Skeletal muscle cell (primary cell): Measurements from ENCODE around the gene CFAP100.

Source experiments
- DNase-seq: peaks from one replicate; pipeline ENCODE4 v3.0.0-alpha.2; 2010; ENCODE audit warnings: low read depth
- H3K4me3 ChIP-seq: 2 replicates; pipeline ENCODE4 v1.5.1; 2011; ENCODE audit warnings: low read depth, mild to moderate bottlenecking, control low read depth, low read length, moderate library complexity

CFAP100 gene

DNA sequence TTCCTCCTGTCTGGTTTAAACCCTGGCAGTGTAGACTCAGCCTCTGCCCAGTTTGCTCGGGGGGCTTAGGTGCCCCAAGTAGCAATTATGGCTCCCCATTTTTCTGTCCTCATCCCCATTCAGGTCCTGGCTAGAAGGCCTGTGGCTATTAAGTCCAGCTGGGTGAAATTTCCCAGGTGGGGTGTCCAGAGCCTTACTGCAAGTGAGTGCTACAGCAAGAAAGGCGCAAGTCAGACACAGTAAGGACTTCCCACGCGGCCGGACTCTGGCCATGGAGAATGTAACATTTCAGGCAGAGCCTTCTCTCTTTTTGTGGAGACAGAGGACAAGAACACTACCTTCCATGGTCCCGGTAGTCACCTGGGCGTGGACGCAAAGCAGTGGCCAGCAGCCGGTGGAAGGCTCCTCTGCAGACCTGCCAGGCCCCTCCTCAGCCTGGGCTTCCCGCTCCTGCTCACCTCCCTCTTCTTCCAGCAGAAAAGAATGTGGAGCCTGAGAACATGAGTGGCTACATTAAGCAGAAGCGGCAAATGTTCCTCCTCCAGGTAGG lies 23.3 kb downstream of the CFAP100 start:
- no peak overlapping the region for H3K4me3 ChIP-seq

DNA sequence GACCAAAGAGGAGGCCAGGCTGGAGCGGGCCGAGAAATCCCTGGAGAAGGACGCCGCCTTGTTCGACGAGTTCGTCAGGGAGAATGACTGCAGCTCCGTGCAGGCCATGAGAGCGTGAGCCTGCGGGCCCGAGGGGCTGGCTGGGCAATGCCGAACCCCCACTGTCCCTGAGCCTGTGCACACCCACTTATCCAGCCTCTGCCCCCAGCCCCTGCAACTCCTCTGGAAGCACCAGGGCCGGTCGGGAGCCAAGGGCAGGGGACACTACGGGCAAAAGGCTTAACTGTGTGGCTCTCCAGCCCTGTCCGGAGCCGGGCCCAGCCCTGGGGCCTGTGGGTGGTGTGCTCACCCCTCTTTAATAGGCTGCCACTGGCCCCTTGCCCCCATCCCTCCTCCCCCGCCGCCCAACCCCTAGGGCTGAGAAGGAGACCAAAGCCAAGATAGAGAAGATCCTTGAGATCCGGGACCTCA lies 24.0 kb downstream of the CFAP100 start:
- DNase-seq: no peak
- no peak overlapping the region for H3K4me3 ChIP-seq

More for the DNA sequence above, 23.3 kb downstream of the CFAP100 start:
- DNase-seq: no peak

DNA sequence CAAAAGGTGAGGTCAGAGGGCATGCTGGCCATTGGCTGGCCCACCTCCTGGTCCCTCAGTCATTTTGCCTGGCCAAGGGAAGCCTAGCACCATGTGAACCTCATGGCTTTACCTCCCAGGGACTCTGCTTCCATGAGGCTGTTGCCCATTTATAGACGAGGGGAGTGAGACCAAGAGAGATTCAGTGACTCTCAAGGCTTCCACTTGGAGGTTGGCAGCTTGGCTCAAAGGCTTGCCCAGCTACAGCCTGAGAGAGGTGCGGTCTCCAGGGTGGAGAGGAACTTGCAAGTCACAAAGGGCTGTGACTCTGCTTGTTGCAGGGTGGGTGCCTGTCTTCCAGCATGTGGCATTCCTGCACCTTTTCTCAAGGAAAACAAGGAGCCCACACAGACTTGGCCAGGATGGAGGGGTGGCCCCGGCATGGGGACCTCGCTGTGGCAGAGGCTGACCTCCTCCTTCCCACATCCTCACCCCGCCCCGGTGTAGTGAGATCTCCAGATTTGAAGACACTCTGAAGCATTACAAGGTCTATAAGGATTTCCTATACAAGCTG lies 24.5 kb downstream of the CFAP100 start:
- no peak overlapping the region for H3K4me3 ChIP-seq
- DNase-seq: no peak

DNA sequence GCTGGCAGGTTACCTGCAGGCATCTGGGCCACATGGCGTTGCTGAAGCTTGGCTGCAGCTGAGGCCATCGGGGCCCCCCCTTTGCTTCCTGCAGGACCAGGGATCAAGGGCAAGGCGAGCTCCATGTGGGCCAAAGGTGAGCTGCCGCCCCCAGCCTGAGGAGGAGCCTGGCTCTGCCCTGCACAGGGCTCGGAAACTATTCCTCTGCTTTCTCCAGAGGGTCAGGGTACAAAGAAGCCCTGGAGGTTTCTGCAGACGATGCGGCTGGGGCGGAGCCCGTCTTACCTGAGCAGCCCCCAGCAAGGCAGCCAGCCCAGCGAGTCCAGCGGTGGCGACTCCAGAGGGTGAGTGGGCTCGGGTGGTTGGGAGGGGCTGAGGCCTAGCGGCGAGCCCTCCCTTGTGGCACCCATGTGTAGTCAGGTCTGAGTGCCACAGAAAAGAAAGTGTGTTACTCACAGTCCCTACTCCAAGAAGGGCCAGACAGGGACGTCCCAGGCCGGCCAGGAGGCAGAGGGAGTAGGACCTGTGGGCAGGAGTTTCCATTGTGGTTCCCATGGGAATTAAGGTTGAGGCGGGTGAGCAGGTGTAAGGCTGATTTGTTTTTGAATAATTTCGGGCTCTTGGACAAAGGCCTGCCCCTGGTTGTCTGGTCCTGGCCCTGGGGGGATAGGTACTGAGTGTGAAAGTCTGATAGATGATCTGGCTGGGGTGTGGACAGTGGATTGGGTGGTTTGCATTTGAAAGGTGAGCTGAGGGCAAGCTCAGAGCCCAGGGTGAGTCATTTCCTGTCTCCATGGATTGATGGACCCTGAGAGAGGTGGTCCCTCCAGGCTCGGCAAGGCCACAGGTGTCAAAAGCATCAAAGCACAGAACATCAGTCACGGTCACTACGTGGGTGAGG lies 25.4 kb downstream of the CFAP100 start:
- no peak for DNase-seq
- H3K4me3 ChIP-seq: no peak overlapping the region

DNA sequence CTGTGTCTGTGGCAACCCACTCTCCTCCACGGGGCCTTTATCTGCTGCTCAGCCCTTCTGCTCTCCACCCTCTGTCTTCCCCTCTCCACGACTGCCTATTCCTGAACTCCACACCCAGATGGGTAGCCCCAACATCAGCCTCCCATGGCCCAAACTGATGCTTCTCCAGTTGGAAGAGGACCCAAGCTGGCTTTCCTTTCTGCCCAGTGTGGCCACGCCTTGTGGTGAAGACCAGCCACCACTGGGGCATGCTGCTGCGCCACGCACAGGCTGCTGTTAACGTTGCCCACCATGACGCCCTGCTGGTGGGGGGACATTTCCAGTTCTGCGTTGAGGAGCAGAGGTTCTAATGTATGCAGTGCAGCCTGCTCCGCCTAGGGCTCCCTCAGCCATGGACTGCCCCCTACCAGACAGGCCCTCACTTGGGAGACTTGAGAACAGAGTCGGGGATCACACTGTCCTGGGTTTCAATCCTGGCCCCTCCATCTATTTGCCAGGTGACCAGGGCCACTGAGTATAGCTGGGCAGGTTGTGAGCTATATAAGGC lies 26.9 kb downstream of the CFAP100 start:
- no peak overlapping the region for H3K4me3 ChIP-seq
- DNase-seq: no peak

DNA sequence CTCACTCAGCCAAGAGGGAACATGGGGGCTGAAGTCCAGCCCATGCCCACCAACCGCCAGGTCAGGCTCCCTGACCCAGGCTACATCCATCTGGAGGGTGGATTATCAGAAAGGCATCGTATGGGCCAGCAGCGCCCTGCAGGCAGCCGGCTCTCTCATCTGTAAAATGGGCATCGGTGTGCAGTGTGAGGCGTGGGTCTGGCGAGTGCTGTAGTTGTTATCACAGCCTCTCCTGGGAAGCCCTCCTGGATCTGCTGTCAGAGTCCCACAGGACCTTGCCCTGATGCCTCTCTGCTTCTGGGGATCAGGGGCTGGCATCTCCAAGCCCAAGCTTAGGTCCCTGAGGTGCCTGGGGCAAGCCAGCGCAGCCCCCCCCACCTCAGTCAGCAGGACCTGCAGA lies 27.4 kb downstream of the CFAP100 start:
- DNase-seq: no peak
- H3K4me3 ChIP-seq: no peak overlapping the region

DNA sequence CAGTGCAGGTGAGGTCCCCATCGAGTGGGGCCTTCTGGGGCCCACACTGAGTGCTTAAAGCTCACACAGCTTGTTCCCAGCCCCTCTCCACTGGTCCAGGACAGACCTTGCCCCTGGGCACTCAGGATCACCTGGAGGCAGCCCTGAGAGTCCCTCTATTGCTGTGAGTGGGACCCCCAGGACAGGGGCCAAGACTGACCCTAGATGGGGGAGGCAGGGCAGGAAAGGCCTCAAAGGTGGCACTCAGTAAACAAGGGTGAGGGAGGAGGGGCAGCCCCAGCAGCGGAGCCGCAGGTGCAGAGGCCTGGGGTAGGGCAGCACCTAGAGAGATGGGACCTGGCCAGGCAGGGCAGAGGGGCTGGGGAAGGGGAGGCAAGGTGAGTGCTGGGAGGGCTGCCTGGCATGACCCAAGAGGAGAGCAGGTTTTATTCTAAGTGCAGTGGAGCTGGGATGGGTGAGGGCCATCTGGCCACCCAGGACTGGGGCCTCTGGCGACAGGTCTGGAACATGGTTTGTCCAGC lies 27.9 kb downstream of the CFAP100 start:
- H3K4me3 ChIP-seq: no peak overlapping the region
- no peak for DNase-seq

DNA sequence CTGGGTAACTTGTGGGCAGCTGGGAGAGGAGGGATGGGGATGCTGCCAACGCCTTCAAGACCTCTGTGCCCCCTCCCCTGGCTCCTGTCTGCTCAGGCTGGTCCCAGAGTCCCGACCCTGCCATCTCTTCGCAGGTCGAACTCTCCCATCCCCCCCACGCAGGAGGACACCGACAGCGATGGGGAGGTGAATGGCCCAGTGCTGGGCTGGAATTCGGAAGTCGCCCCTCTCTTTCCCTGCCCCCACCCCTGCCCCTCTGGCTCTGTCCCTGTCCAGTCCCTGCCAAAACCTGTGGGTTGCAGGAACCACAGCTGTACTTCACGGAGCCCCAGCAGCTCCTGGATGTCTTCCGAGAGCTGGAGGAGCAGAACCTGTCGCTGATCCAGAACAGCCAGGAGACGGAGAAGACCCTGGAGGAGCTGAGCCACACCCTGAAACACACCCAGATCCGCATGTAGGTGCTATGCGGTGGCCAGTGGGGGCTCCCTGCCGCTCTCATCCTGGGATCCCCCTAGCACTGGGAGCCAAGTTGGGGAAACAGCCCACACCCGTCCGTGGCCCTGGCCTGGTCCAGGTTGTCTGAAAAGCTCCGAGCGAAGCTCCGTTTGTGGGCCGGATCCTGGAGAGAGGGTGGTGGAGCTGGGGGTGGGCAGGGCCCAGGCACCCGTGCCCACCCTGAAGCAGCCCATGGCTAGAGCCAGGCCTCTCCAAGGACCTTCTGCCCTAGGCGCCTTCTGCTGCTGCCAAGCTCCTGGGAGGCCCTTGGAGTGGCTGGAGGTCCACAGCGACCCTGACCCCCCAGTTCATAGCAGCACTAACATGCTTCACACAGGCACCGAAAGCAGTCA lies 28.7 kb downstream of the CFAP100 start:
- DNase-seq: no peak
- H3K4me3 ChIP-seq: no peak overlapping the region

DNA sequence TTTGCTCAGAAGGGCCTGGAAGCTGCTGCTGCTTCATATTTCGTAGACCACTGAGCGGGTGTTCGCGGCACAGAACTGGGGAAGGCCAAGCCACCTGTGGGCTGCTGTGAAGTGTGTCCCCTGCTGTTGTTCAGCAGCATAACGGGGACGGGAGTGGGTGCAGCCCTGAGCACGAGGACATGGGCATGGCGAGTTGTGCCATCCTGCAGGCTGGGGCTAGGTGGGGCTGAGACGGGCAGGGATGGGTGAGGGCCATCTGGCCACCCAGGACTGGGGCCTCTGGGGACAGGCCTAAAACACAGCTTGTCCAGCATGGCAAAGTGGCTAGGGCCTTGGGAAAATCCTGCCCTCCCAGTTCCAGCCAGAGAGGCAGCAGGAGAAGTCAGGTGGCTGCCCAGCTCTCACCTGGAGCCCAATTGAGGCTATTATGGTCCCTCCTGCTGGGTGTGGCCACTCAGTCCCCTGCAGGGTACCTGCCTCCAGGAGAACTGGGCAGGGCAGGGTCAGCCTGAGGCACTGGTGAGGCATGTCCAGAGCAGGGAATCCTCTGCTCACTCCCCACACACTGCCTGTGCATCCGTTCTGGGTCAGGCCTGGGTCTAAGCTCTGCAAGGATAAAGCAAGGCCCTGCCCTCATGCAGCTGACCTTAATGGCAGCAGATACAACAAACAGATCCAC lies 29.5 kb downstream of the CFAP100 start:
- no peak overlapping the region for H3K4me3 ChIP-seq
- DNase-seq: no peak

DNA sequence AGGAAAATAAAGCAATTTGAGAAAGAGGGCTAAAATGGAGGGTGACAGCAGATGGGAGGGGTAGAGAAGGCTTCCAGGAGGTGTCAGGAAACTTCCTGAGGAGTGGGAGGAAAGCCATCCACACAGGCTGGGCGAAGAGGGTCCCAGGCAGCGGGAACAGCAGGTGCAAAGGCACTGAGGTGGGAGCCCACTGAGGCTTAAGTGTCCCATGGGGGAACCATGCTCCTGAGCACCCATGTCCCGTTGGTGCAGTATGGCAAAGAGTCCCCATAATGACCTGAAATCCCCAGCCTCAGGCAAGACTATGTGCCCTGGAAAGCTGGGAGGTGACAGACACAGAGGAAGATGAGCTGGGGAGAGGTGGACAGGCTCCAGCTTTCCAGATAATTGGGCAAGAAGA lies 30.0 kb downstream of the CFAP100 start:
- no peak for DNase-seq
- no peak overlapping the region for H3K4me3 ChIP-seq

DNA sequence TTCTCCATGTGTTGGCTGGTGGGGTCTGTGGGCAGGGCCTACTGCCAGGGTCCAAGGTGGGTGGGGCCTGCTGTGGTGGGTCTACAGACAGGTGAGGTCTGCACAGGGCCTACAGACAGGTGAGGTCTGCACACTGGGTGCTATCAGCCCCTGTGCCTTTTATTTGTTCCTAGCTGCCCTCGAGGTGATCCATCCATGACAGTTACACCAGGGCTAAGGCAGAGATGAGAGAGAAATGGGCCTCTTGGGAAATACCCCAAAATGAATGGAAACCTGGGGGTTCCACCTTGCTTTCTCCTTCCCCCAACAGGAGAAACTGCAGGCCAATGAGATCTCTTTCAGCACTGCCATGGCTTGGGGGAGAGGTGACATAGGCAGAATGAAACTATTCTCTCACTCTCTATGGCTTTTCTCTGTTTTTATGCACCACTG lies 36.4 kb downstream of the CFAP100 start:
- no peak for DNase-seq
- no peak overlapping the region for H3K4me3 ChIP-seq

DNA sequence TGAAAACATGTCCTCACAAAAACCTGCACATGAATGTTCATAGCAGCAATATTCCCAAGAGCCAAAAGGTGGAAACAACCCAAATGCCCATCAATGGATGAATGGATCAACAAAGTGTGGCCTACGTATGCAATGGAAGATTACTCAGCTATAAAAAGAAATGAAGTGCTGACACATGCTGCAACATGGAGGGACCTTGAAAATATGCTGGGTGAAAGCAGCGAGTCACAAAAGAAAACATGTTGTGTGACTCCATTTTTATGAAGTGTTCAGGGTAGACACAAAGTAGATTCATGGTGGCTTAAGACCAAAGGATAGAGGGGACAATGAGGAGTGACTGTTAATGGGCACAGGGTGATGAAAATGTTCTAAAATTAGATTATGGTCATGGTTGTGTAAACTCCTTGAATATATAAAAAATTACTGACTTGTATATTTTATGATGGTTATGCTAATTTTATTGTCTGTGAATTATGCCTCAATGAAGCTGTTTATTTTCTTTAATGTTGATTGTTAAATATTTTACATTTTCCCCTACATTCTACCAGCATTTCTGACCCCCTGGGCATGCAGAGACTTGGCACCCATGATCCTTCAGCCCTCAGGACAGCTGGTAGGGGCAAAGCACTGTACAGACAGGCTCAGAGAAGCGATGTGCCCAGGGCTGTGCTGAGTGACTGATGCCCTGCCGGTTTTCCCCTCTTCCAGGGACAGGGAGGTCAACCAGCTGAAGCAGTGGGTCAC lies 37.8 kb downstream of the CFAP100 start:
- DNase-seq: peak; percentile 25
- H3K4me3 ChIP-seq: no peak overlapping the region

DNA sequence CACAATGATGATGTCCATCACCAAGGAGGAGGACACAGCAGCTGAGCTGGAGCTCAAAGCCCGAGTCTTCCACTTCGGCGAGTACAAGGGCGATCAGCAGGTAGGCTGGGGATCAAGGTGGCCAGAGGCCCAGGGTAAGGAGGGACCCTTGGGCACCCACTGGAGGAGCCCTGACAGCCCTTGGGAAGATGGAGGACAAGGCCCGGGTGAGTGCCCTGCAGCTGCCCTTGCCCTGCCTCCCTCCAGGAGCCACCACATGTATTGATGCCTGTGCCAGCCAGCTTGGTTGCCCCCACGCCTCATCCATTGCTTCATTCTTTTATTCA lies 38.4 kb downstream of the CFAP100 start:
- no peak for DNase-seq
- H3K4me3 ChIP-seq: no peak overlapping the region

DNA sequence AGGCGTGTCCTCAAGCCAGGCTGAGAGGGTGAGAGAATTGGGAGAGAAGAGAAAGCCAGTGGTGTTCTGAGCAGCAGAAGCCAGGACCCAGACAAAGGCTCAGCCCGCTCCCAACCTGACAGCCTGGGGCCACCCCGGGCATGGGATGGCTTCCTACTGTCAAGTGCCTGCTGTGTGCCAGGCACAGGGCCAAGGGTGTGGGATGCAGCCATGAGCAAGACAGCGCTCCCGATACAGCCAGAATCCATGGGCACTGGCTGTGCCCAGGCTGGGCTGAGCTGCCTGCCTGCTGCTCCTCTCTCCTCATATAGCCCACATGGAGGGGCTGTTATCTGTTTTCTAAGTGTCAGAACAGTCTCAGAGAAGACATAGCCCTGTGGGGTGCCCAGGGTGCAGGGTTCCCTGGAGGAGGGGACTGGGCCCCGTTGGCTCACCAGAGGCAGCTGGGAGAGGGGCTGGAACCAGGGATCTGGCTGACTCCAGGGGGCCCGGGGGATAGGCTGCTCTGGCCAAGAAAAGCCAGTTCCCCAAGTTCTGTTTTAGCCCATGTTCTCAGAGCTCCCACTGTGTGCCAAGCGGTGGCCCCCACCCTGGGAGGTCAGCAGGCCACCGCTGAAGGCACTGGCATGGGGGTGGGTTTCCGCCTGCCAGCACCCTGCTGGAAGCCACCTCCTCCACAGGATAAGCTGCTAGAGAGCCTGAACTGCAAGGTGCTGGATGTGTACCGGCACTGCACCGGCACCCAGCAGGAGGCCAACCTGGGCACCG lies 39.0 kb downstream of the CFAP100 start:
- H3K4me3 ChIP-seq: no peak overlapping the region
- DNase-seq: no peak

DNA sequence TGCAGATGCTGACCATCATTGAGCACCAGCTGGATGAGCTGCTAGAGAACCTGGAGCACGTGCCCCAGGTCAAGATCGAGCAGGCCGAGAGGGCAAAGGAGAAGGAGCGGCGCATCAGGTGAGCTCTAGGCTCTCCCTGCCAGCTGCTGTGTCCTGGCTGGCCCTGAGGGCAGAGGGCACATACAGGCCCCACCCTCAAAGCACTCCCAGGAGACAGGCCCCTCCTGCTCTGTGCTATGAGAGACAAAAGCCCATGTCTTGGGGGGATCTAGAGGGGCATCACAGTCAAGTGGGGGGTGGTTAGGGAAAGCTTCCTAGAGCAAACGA lies 39.5 kb downstream of the CFAP100 start:
- no peak overlapping the region for H3K4me3 ChIP-seq
- no peak for DNase-seq

DNA sequence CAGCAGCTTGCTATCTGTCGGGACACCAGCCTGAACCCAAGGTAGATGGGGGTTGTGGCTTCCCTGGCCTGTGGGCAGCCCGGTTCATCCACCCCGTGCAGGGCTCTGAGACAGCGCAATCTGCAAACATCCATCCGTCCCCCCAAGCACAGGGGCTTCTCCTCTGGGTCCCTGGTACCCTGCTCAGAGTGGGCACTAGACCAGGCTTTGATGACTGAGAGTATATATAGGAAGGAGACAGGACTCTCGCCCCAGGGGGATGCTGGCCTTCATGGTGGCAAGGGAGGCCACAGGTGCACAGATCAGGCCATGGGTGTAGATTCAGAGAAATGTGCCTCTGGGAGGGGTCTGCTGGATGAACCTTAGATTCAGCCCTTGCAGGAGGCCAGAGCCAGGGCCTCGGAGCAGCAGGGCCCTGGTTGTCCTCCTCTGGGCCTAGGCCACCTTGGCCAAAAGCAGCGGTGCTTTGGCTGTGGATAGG lies 40.3 kb downstream of the CFAP100 start:
- no peak for DNase-seq
- H3K4me3 ChIP-seq: no peak overlapping the region

DNA sequence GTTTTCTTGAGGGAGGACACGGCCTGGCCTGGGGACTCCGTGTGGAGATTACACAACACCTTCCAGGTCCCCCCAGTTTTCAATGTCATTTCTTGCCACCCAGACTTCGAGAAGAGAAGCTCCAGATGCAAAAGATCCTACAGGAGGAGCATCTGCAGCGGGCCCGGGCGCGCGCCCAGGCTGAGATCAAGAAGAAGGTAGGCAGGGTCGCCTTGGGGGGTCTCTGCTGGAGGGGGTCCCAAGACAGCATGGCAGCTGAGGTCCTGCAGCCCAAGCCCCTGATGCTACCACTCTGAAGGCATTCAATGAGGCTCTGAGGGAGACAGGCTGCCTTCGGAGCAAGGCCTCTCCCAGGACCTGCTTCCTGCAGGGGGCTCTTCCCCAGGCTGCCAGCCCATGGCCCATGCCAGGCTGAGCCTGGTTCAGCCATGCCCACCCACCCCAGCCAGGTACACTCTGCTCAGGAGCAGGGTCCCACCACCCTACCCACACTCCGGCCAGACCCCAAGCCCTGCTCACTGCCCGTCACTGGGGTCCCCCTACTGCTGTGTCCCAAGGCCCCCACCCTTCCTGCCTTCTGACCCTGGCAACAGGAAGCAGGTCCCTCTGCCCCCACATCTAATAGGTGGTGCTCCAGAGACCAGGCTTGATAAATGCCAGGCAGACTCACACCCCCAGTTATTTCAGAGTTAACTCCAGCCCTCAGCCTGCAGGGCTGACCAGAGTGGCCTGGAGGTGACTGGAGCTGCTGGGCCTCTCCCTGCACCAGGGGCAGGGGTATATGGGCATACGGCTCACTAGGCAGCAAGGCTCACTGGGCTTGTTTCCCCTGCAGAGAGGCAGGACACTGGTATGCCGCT lies 41.0 kb downstream of the CFAP100 start:
- DNase-seq: no peak
- no peak overlapping the region for H3K4me3 ChIP-seq
